HepG2 (cell line): Measurements from ENCODE around the gene PXYLP1. TPM values are rescaled to one million over a fixed set of nuclear protein-coding genes. Genes with fewer than 3 reads are reported as not detected.

ENCODE experiments used
- ARHGAP35 ChIP-seq: sonication (generic); formaldehyde crosslinking; IDR thresholded peaks from 2 replicates; pipeline ENCODE4 v1.9.0; 2022; ENCODE audit warnings: mild to moderate bottlenecking, inconsistent platforms, moderate library complexity, missing genetic modification reagents, borderline replicate concordance
- CBX5 ChIP-seq: sonication (generic); formaldehyde crosslinking; IDR thresholded peaks from 2 replicates; pipeline ENCODE4 v1.4.0; 2020; ENCODE audit warnings: missing genetic modification reagents, borderline replicate concordance
- ETV6 ChIP-seq: sonication (generic); formaldehyde crosslinking; conservative IDR thresholded peaks from 2 replicates; pipeline ENCODE4 v1.4.0; 2020; ENCODE audit warnings: missing genetic modification reagents
- IKZF4 ChIP-seq: sonication (generic); formaldehyde crosslinking; IDR thresholded peaks from 2 replicates; pipeline ENCODE4 v1.5.1; 2020; ENCODE audit warnings: borderline replicate concordance, mild to moderate bottlenecking, low read depth, missing genetic modification reagents; ENCODE audit errors: not compliant biosample characterization
- NR3C1 ChIP-seq: sonication (generic); formaldehyde crosslinking; IDR thresholded peaks from 2 replicates; pipeline ENCODE4 v1.4.0; 2020; ENCODE audit warnings: missing genetic modification reagents
- POLR2AphosphoS5 ChIP-seq: IDR thresholded peaks from 2 replicates; pipeline ENCODE4 v1.6.1; 2012; ENCODE audit warnings: low read depth, low read length
- RAD21 ChIP-seq: fragments of 450-650 bp; formaldehyde crosslinking; IDR thresholded peaks from 2 replicates; pipeline ENCODE4 v1.5.0; 2020; ENCODE audit warnings: mild to moderate bottlenecking
- RXRA ChIP-seq: sonication (generic); formaldehyde crosslinking; IDR thresholded peaks from 2 replicates; pipeline ENCODE4 v1.5.1; 2020; ENCODE audit warnings: missing genetic modification reagents
- SAFB2 ChIP-seq: sonication (generic); formaldehyde crosslinking; IDR thresholded peaks from 2 replicates; pipeline ENCODE4 v1.5.1; 2020; ENCODE audit warnings: missing genetic modification reagents, low read depth, mild to moderate bottlenecking, borderline replicate concordance
- SP4 ChIP-seq: sonication (generic); formaldehyde crosslinking; IDR thresholded peaks from 2 replicates; pipeline ENCODE4 v1.8.1; 2023; ENCODE audit warnings: mild to moderate bottlenecking, missing genetic modification reagents
- SPEN ChIP-seq: sonication (generic); formaldehyde crosslinking; IDR thresholded peaks from 2 replicates; pipeline ENCODE4 v1.5.1; 2020; ENCODE audit warnings: low read depth, mild to moderate bottlenecking, missing genetic modification reagents
- ZBTB38 ChIP-seq: sonication (generic); formaldehyde crosslinking; IDR thresholded peaks from 2 replicates; pipeline ENCODE4 v1.5.1; 2020; ENCODE audit warnings: mild to moderate bottlenecking, missing genetic modification reagents
- ZMYM2 ChIP-seq: sonication (generic); formaldehyde crosslinking; IDR thresholded peaks from 2 replicates; pipeline ENCODE4 v1.8.0; 2022; ENCODE audit warnings: mild to moderate bottlenecking, missing genetic modification reagents
- ZNF264 ChIP-seq: sonication (generic); formaldehyde crosslinking; IDR thresholded peaks from 2 replicates; pipeline ENCODE4 v1.4.0; 2020; ENCODE audit warnings: missing genetic modification reagents
- ZNF891 ChIP-seq: sonication (generic); formaldehyde crosslinking; IDR thresholded peaks from 2 replicates; pipeline ENCODE4 v1.5.0; 2020; ENCODE audit warnings: mild to moderate bottlenecking, missing genetic modification reagents
- polyA plus RNA-seq, 8 experiments: library from polyadenylated mRNA; depleted of rRNA in 3 of 8; stranded (reverse) in 7 of 8; unstranded in 1 of 8; fragments of >200 nt; fragmentation: Illumina TruSeq in 4 of 8; extraction: Trizol in 4 of 8; gene quantifications; 2 replicates each; pipeline versions ENCODE4 v1.2.1 to v1.2.3, GENCODE V29; 2011 to 2016; ENCODE audit warnings: low read depth in 4 of 8, missing spikeins in 1 of 8, mixed read lengths in 1 of 8; ENCODE audit not compliant: insufficient read depth in 1 of 8
- total RNA-seq, 5 experiments: library from RNA; depleted of rRNA; stranded (reverse); fragments of >200 nt; fragmentation: Illumina TruSeq; extraction: Trizol; gene quantifications; 2 replicates each; pipeline ENCODE4 v1.2.3, GENCODE V29; 2016; ENCODE audit warnings: low read depth in 1 of 5
- TF ChIP-seq, protein P1 (sequence below): sonication (generic); formaldehyde crosslinking; IDR thresholded peaks from 2 replicates; pipeline ENCODE4 v1.8.1; 2022; ENCODE audit warnings: mild to moderate bottlenecking, missing genetic modification reagents
- TF ChIP-seq, protein P2 (sequence below): sonication (generic); formaldehyde crosslinking; conservative IDR thresholded peaks from 2 replicates; pipeline ENCODE4 v1.4.0; 2020; ENCODE audit warnings: missing genetic modification reagents
- TF ChIP-seq, protein P3 (sequence below): sonication (generic); formaldehyde crosslinking; IDR thresholded peaks from 2 replicates; pipeline ENCODE4 v1.9.0; 2021; ENCODE audit warnings: missing genetic modification reagents, mild to moderate bottlenecking, borderline replicate concordance
- TF ChIP-seq, protein P4 (sequence below): sonication (generic); formaldehyde crosslinking; IDR thresholded peaks from 2 replicates; pipeline ENCODE4 v1.4.0; 2020; ENCODE audit warnings: mild to moderate bottlenecking, missing genetic modification reagents
- TF ChIP-seq, protein P5 (sequence below), 2 experiments: sonication (generic) in 1 of 2; formaldehyde crosslinking in 1 of 2; IDR thresholded peaks; 2 replicates each; pipeline versions ENCODE4 v1.5.1 to v1.6.1; 2011 to 2020; ENCODE audit warnings: borderline replicate concordance in 1 of 2, low read depth in 1 of 2, low read length in 1 of 2, mild to moderate bottlenecking in 1 of 2, missing genetic modification reagents in 1 of 2, moderate library complexity in 1 of 2

The PXYLP1 gene
- total and polyA plus RNA-seq, 2 of the 13 experiments (the other 11 are each of a cell fraction or from before 2014, with no cell fraction given): 4.9 to 8.1 TPM

DNA sequence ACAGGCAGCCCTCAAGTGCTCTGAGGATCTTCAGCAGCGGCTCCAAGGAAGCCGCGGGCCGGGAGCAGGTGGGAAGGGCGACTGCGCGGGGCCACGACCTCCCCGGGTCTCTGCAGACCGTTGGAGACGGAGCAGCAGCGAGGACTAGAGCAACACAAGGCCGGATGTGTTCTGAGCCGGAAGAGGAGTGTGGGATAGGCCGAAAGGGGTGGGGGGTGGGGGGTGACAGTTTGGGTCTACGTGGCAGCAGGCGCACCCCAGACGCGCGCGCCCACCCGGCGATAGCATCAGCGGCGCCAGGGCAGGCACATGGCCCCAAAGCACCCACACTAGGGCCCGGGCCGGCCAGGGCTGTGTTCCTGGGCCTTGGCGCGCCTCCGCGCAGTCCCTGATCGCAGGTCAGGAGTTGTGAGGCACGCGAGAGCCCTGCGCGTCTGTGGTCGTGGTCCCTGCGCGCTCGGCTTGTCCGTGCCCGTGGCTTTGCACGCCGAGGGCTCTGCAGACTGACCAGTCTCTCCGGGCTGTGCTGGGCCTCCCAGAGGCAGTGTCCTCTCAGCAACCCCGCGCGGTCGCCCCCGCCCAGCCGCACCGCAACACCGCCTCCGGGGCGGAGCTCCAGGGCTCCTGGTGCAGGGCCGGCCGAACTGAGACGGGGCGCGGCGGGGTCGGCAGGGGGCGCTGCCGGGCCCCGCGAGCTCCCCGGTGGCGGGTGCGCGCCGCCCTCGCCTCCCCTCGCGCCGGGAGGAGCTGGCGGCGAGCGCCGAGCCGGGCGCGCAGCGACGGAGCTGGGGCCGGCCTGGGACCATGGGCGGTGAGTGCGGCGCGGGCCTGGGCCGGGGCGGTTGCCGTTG is at the start of gene PXYLP1 (continued):
- TF ChIP-seq ARHGAP35 (CRISPR knock-in tag) (peak; percentile 82; the same call in 1 of the 2 replicates), SAFB2 (no peak), CBX5 (no peak), RXRA (CRISPR knock-in tag) (peak; percentile 77), ZNF891 (CRISPR knock-in tag) (peak; percentile 64; the same call in 1 of the 2 replicates), IKZF4 (peak; percentile 76), ZBTB38 (CRISPR knock-in tag) (0 out of 2 replicates have a peak, but pooled peaks have one; percentile 57), ZNF264 (CRISPR knock-in tag) (no peak), SP4 (CRISPR knock-in tag) (peak; percentile 62; the same call in 1 of the 2 replicates), ETV6 (0 out of 2 replicates have a peak, but pooled peaks have one; percentile 28), ZMYM2 (0 out of 2 replicates have a peak, but pooled peaks have one; percentile 50), NR3C1 (no peak), RAD21 (CRISPR knock-in tag) (peak; percentile 81), SPEN (CRISPR knock-in tag) (peak; percentile 60; the same call in 1 of the 2 replicates), POLR2AphosphoS5 (peak; percentile 50)
- TF ChIP-seq, protein P1, sequence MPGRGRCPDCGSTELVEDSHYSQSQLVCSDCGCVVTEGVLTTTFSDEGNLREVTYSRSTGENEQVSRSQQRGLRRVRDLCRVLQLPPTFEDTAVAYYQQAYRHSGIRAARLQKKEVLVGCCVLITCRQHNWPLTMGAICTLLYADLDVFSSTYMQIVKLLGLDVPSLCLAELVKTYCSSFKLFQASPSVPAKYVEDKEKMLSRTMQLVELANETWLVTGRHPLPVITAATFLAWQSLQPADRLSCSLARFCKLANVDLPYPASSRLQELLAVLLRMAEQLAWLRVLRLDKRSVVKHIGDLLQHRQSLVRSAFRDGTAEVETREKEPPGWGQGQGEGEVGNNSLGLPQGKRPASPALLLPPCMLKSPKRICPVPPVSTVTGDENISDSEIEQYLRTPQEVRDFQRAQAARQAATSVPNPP: 0 out of 2 replicates have a peak, but pooled peaks have one; percentile 42
- TF ChIP-seq, protein P2, sequence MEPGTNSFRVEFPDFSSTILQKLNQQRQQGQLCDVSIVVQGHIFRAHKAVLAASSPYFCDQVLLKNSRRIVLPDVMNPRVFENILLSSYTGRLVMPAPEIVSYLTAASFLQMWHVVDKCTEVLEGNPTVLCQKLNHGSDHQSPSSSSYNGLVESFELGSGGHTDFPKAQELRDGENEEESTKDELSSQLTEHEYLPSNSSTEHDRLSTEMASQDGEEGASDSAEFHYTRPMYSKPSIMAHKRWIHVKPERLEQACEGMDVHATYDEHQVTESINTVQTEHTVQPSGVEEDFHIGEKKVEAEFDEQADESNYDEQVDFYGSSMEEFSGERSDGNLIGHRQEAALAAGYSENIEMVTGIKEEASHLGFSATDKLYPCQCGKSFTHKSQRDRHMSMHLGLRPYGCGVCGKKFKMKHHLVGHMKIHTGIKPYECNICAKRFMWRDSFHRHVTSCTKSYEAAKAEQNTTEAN: 0 out of 2 replicates have a peak, but pooled peaks have one; percentile 19
- TF ChIP-seq, protein P3, sequence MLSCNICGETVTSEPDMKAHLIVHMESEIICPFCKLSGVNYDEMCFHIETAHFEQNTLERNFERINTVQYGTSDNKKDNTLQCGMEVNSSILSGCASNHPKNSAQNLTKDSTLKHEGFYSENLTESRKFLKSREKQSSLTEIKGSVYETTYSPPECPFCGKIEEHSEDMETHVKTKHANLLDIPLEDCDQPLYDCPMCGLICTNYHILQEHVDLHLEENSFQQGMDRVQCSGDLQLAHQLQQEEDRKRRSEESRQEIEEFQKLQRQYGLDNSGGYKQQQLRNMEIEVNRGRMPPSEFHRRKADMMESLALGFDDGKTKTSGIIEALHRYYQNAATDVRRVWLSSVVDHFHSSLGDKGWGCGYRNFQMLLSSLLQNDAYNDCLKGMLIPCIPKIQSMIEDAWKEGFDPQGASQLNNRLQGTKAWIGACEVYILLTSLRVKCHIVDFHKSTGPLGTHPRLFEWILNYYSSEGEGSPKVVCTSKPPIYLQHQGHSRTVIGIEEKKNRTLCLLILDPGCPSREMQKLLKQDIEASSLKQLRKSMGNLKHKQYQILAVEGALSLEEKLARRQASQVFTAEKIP (CRISPR knock-in tag): no peak
- TF ChIP-seq, protein P4, sequence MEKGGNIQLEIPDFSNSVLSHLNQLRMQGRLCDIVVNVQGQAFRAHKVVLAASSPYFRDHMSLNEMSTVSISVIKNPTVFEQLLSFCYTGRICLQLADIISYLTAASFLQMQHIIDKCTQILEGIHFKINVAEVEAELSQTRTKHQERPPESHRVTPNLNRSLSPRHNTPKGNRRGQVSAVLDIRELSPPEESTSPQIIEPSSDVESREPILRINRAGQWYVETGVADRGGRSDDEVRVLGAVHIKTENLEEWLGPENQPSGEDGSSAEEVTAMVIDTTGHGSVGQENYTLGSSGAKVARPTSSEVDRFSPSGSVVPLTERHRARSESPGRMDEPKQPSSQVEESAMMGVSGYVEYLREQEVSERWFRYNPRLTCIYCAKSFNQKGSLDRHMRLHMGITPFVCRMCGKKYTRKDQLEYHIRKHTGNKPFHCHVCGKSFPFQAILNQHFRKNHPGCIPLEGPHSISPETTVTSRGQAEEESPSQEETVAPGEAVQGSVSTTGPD (CRISPR knock-in tag): no peak
- TF ChIP-seq, protein P5, sequence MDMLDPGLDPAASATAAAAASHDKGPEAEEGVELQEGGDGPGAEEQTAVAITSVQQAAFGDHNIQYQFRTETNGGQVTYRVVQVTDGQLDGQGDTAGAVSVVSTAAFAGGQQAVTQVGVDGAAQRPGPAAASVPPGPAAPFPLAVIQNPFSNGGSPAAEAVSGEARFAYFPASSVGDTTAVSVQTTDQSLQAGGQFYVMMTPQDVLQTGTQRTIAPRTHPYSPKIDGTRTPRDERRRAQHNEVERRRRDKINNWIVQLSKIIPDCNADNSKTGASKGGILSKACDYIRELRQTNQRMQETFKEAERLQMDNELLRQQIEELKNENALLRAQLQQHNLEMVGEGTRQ (IDR thresholded peaks at IDR 0.05; ENCODE audit: low read depth, low read length): no peak
- TF ChIP-seq, protein P5 (CRISPR knock-in tag; IDR thresholded peaks at IDR 0.05; ENCODE audit: borderline replicate concordance): no peak
